CD4-positive, alpha-beta T cell (primary cell): ENCODE measurements around the gene ARHGEF4. TPM values are rescaled to one million over a fixed set of nuclear protein-coding genes. Genes with fewer than 3 reads are reported as not detected.

Experiments used
- ATAC-seq: fragments of 200-7000 bp; cut with Tn5 transposase; one replicate; pipeline ENCODE4 v1.10.0; 2022; ENCODE audit warnings: mild to moderate bottlenecking; ENCODE audit not compliant: poor library complexity
- CTCF ChIA-PET: fragments of 350-600 bp; sonication (Branson Sonifier 250); formaldehyde crosslinking; loops from one replicate; lab custom pipeline; 2021; ENCODE audit warnings: antibody characterized with exemption, inconsistent platforms; lab: Charles Lee
- POLR2A ChIA-PET: fragments of 350-600 bp; sonication (Branson Sonifier 250); formaldehyde crosslinking; loops from one replicate; lab custom pipeline; 2021; ENCODE audit warnings: antibody characterized with exemption, inconsistent platforms; lab: Charles Lee
- DNase-seq, 14 experiments: peaks; one replicate each; pipeline ENCODE4 v3.0.0-alpha.2; 2013 to 2020; ENCODE audit warnings: mixed read lengths in 2 of 14
- H3K27ac ChIP-seq, 2 donors: one replicate each; pipeline versions ENCODE4 v1.5.1 to v1.7.0; 2013; ENCODE audit warnings: low read length in 2 of 2, low read depth in 1 of 2, mild to moderate bottlenecking in 1 of 2
- H3K27me3 ChIP-seq, 2 experiments: 1 replicate in 1 of 2; 2 replicates in 1 of 2; pipeline versions ENCODE4 v1.6.1 to v1.7.0; 2013; ENCODE audit warnings: low read length in 2 of 2, control low read depth in 1 of 2, mild to moderate bottlenecking in 1 of 2, moderate library complexity in 1 of 2; ENCODE audit not compliant: insufficient read depth in 2 of 2, control insufficient read depth in 1 of 2
- H3K36me3 ChIP-seq: one replicate; pipeline ENCODE4 v1.6.1; 2013; ENCODE audit warnings: low read length, control low read depth; ENCODE audit not compliant: insufficient read depth
- H3K4me1 ChIP-seq: one replicate; pipeline ENCODE4 v1.6.1; 2013; ENCODE audit warnings: low read length, control low read depth; ENCODE audit not compliant: insufficient read depth
- H3K4me3 ChIP-seq: one replicate; pipeline ENCODE4 v1.5.1; 2013; ENCODE audit warnings: mild to moderate bottlenecking, low read length, moderate library complexity
- H3K9me3 ChIP-seq, 2 experiments: 1 replicate in 1 of 2; 2 replicates in 1 of 2; pipeline versions ENCODE4 v1.6.1 to v1.7.0; 2013; ENCODE audit warnings: low read length in 2 of 2, mild to moderate bottlenecking in 2 of 2, control low read depth in 1 of 2, moderate library complexity in 1 of 2; ENCODE audit not compliant: control insufficient read depth in 1 of 2, insufficient read depth in 1 of 2
- H3K27ac Mint-ChIP-seq: one replicate; pipeline ENCODE4 v1.8.0; 2020; ENCODE audit warnings: mixed read lengths
- H3K27me3 Mint-ChIP-seq: one replicate; pipeline ENCODE4 v1.8.0; 2021; ENCODE audit warnings: mixed read lengths
- H3K36me3 Mint-ChIP-seq: one replicate; pipeline ENCODE4 v1.8.0; 2021; ENCODE audit warnings: low read depth, mixed read lengths
- H3K4me1 Mint-ChIP-seq: one replicate; pipeline ENCODE4 v1.8.0; 2021; ENCODE audit warnings: low read depth, mixed read lengths
- H3K4me3 Mint-ChIP-seq: one replicate; pipeline ENCODE4 v1.8.0; 2020; ENCODE audit warnings: mild to moderate bottlenecking, mixed read lengths
- H3K9me3 Mint-ChIP-seq: one replicate; pipeline ENCODE4 v1.8.0; 2020; ENCODE audit warnings: mixed read lengths
- intact Hi-C, 2 experiments: fragments of 100-400 bp; cut with DNase I in 1 of 2; cut with micrococcal nuclease in 1 of 2; formaldehyde crosslinking; loops; one replicate each; pipeline versions ENCODE4 v1.15.1 to v1.9.0; 2023 to 2025; cut with DNase I, micrococcal nuclease
- total RNA-seq, 174 experiments: library from RNA in 2 of 174; stranded (reverse) in 2 of 174; gene quantifications; one replicate each; pipeline ENCODE4 v1.2.3 and lab custom pipeline; 2021 to 2026
- TF ChIP-seq, protein P1 (sequence below): fragments of 200-600 bp; IDR thresholded peaks from one replicate; pipeline ENCODE4 v1.8.0; 2022; ENCODE audit warnings: antibody characterized with exemption, mild to moderate bottlenecking

Gene ARHGEF4
- total RNA-seq, 2 experiments from 2014 or later, result 3.6 to 4.1 TPM

- Mint-ChIP-seq H3K4me1 (no peaks in the 10 kb centered on the region), H3K36me3 (no peaks in the 10 kb centered on the region), H3K4me3 (no peak overlapping the region), H3K27me3 (peaks cover 4% of the 10 kb centered on the region), H3K9me3 (peaks cover 4% of the 10 kb centered on the region), H3K27ac (no peak overlapping the region)
- DNase-seq (no peak), ATAC-seq (no peak)
- TF ChIP-seq, protein P1, sequence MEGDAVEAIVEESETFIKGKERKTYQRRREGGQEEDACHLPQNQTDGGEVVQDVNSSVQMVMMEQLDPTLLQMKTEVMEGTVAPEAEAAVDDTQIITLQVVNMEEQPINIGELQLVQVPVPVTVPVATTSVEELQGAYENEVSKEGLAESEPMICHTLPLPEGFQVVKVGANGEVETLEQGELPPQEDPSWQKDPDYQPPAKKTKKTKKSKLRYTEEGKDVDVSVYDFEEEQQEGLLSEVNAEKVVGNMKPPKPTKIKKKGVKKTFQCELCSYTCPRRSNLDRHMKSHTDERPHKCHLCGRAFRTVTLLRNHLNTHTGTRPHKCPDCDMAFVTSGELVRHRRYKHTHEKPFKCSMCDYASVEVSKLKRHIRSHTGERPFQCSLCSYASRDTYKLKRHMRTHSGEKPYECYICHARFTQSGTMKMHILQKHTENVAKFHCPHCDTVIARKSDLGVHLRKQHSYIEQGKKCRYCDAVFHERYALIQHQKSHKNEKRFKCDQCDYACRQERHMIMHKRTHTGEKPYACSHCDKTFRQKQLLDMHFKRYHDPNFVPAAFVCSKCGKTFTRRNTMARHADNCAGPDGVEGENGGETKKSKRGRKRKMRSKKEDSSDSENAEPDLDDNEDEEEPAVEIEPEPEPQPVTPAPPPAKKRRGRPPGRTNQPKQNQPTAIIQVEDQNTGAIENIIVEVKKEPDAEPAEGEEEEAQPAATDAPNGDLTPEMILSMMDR, result no peak
- no peaks in the 10 kb centered on the region for H3K4me1 ChIP-seq
- H3K27me3 ChIP-seq, result no peaks in the 10 kb centered on the region
- ChIA-PET POLR2A (no interaction called here), CTCF (no interaction called here)
- H3K36me3 ChIP-seq, result no peaks in the 10 kb centered on the region
- intact Hi-C loops, result no loop called here
- H3K4me3 ChIP-seq, result no peak overlapping the region
- no peak overlapping the region for H3K27ac ChIP-seq
- peaks cover 0 to 3% of the 10 kb centered on the region in 2 experiments for H3K9me3 ChIP-seq
Measured at GRCh38 chr2:130854301-130854700, 17.6 kb downstream of the ARHGEF4 start.

DNA sequence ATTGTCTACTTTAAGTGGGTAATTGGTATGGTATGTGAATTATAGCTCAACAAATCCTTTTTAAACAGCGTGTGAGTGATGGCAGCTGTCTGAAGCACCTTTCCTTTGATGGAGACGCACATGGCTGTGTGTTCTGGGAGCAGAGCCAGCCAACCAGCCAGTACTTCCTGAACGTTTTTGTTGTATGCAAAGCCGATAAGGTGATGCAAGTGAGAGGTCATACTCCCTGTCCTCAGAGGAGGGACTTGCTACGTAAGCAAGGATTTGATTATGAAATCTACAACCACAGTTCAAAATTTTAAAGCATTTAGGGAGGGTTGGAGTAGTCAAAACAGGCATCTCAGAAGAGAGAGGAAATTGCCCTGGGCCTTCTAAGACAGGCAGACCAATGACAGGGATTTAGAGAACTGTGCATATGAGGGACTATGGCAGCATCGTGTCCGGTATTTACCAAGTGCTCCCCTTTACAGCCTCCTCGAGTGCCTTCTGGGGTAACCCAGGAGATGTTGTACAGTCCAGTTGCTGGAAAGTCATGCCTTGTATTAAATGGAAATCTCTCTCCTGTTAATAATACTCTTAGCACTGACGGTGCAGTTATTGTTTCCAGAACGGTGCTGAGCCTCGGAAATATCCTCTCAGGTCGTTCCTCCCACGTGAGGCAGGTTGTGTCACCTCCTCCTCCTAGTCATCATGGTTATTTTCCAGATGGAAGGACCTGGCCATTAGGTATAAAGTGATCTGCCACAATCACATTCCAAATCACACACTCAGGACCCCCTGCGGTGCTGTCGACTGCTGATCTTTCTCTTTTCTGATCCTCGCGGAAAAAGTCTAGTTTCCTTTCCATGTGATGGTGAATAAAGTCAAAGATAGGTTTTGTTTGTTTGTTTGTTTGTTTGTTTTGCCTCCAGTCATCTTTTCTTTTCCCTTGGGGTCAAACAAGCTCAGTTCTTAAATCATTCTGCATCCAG, 28.4 kb downstream of the ARHGEF4 start:
- no peak overlapping the region for H3K27ac Mint-ChIP-seq
- H3K4me1 Mint-ChIP-seq, result no peaks in the 10 kb centered on the region
- H3K9me3 Mint-ChIP-seq, result no peaks in the 10 kb centered on the region
- ChIA-PET CTCF (no interaction called here), POLR2A (no interaction called here)
- TF ChIP-seq, protein P1, result no peak
- Histone ChIP-seq H3K27me3 (peaks cover 0 to 3% of the 10 kb centered on the region in 2 experiments), H3K9me3 (no peaks in the 10 kb centered on the region), H3K36me3 (no peaks in the 10 kb centered on the region), H3K4me3 (no peak overlapping the region), H3K27ac (no peak overlapping the region), H3K4me1 (no peaks in the 10 kb centered on the region)
- peak; percentile 54 for ATAC-seq
- H3K27me3 Mint-ChIP-seq, result no peaks in the 10 kb centered on the region
- H3K36me3 Mint-ChIP-seq, result no peaks in the 10 kb centered on the region
- peak in 3 of 14 experiments; percentile 6 to 31 (median 20) for DNase-seq
- H3K4me3 Mint-ChIP-seq, result no peak overlapping the region
- intact Hi-C loops, result no loop called here

GRCh38 chr2:130869441-130870160, 32.9 kb downstream of the ARHGEF4 start:
- Histone ChIP-seq H3K4me3 (no peak overlapping the region), H3K9me3 (no peaks in the 10 kb centered on the region), H3K36me3 (no peaks in the 10 kb centered on the region), H3K27me3 (peaks cover 0 to 3% of the 10 kb centered on the region in 2 experiments), H3K27ac (no peak overlapping the region), H3K4me1 (no peaks in the 10 kb centered on the region)
- DNase-seq (no peak), ATAC-seq (no peak)
- TF ChIP-seq, protein P1, result no peak
- no peak overlapping the region for H3K4me3 Mint-ChIP-seq
- no peaks in the 10 kb centered on the region for H3K36me3 Mint-ChIP-seq
- no peak overlapping the region for H3K27ac Mint-ChIP-seq
- intact Hi-C loops, result loop anchor here in 1 of 2 experiments (10.0 kb wide), 1 partner anchor 515 kb away; the partner anchor contains the start of gene PTPN18
- CTCF ChIA-PET, result interaction anchor here (2.5 kb wide), 1 partner anchor 72 kb away, joined by 12 read pairs; no protein-coding TSS in a partner anchor
- no peaks in the 10 kb centered on the region for H3K9me3 Mint-ChIP-seq
- peaks cover 5% of the 10 kb centered on the region for H3K27me3 Mint-ChIP-seq
- H3K4me1 Mint-ChIP-seq, result no peaks in the 10 kb centered on the region
- POLR2A ChIA-PET, result no interaction called here
